Gastrocnemius medialis (tissue), 4 donors: Measurements from ENCODE around the gene LCT.

Experiments
- POLR2A ChIP-seq, 2 donors: fragments of 450-650 bp; IDR thresholded peaks; one replicate each; pipeline ENCODE4 v1.6.1; 2017; ENCODE audit warnings: antibody characterized with exemption in 2 of 2, mild to moderate bottlenecking in 2 of 2, moderate library complexity in 2 of 2
- TF ChIP-seq, protein P1 (sequence below), 5 experiments: fragments of 450-650 bp in 3 of 5; fragments of 200-600 bp in 2 of 5; sonication (generic) in 2 of 5; IDR thresholded peaks in 4 of 5; conservative IDR thresholded peaks in 1 of 5; 1 replicate in 4 of 5; 2 replicates in 1 of 5; pipeline ENCODE4 v1.5.1; 2016 to 2019; ENCODE audit warnings: antibody characterized with exemption in 5 of 5, mild to moderate bottlenecking in 3 of 5, moderate library complexity in 3 of 5

DNA sequence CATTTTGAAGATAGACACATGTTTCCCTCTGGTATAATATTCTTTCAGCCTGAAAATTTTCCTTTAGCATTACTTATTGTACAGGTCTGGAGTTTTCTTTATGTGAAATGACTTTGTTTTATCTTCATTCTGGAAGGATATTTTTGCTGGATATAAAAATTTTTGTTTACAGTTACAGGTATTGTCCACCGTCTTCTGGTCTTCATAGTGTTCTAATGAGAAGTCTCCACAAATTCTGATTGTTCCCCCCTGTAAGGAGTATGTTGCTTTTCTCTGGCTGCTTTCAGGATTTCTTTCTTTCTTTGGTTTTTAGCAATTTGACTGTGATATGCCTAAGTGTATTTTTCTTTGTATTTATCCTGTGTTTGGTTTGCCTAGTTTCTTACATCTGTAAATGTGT lies 80.3 kb downstream of the LCT start:
- TF ChIP-seq, protein P1, sequence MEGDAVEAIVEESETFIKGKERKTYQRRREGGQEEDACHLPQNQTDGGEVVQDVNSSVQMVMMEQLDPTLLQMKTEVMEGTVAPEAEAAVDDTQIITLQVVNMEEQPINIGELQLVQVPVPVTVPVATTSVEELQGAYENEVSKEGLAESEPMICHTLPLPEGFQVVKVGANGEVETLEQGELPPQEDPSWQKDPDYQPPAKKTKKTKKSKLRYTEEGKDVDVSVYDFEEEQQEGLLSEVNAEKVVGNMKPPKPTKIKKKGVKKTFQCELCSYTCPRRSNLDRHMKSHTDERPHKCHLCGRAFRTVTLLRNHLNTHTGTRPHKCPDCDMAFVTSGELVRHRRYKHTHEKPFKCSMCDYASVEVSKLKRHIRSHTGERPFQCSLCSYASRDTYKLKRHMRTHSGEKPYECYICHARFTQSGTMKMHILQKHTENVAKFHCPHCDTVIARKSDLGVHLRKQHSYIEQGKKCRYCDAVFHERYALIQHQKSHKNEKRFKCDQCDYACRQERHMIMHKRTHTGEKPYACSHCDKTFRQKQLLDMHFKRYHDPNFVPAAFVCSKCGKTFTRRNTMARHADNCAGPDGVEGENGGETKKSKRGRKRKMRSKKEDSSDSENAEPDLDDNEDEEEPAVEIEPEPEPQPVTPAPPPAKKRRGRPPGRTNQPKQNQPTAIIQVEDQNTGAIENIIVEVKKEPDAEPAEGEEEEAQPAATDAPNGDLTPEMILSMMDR (IDR thresholded peaks at IDR 0.05 in 4 of 5, conservative IDR thresholded peaks at IDR 0.05 in 1 of 5) = no peak
- no peak for TF ChIP-seq POLR2A (IDR thresholded peaks at IDR 0.05)
